Activated CD4-positive, alpha-beta T cell treated with anti-CD3 and anti-CD28 coated beads, Interleukin-2, amount 50 U/mL, for 1 hour (primary cell): Measurements from ENCODE around the gene KRT7.
"Not testable (repeated sequence)": the region's sequence is repeated elsewhere in the genome, so short reads cannot be mapped to it uniquely, and the experiment has no call there.

Experiments used
- DNase-seq: peaks from one replicate; pipeline ENCODE4 v3.0.0-alpha.2; 2020

The KRT7 gene

GRCh38 chr12:52280796-52281560 lies 47.9 kb downstream of the KRT7 start:
- DNase-seq = no peak

GRCh38 chr12:52284562-52285171 lies 51.6 kb downstream of the KRT7 start:
- DNase-seq = no peak

- DNase-seq = no peak
These were observed 52.2 kb downstream of the KRT7 start for GRCh38 chr12:52285172-52285745.

DNA sequence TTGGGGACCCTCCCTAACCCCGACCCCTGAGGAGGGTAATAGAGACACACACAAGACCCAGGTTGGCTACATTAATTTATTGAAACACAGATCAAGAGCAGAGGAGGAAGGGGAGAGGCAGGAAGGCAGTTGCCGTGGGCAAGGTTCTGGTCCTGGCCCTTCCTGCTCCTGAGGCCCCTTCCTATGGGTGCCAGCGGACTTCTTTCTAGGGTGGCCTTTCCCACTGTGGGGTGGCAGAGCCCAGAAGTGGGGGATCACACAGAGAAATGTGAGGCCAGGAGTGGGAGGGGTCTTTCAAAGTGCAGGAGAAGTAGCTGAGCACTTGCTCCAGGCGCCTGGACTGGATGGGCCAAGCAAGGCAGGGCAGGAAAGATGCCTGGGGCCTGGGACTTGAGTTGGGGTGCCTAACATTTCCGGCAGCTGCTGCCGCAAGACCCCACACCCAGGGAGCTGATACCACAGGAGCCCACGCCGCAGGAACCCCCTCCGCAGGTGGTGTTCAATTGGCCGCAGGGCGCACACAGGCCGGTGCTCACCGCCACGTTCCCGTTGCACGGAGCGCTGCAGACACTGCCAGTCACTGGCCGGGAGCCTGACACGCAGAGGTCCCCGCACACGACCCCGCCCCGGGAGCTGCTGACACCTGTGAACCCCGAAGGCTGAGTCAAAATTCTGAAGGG lies 52.9 kb downstream of the KRT7 start:
- DNase-seq = no peak

DNA sequence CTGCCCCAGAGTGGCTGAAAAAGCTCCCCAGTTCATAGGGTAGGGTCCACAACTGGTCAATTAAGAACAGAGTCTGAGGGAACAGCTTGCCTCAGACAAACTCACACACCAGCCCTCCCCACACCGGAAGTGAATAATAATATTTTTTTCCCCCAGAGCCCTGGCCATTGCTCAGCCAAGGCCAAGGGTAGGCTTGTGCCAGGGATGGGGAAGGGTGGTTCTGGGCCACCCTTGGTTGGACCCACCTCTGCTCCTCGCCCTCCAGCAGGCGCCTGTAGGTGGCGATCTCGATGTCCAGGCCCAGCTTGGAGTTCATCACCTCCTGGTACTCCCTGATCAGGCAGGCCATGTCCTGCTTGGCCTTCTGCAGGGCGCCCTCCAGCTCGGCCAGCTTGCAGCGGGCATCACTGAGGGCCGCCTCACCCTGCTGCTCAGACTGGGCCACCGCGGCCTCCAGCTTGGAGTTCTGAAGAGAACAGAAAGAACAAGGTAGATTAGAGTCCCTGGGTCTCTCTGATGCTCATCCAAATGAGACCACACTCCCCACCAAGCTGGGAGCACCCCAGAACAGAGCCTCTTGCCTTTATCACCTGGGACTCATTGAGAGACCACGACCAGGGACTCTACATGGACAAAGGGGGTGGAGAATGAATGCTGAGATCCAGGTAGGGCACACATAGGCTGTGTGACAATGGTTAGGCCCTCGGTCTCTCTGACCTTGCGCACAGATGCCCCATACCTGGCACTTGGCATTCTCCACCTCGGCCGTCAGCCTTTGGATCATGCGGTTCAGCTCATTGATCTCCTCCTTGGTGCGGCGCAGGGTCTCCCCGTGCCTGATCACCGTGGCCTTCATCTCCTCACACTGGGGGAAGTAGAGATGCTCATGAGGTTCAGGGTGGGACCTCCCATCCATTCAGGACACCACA lies 54.1 kb downstream of the KRT7 start:
- not testable (repeated sequence) for DNase-seq

- not testable (repeated sequence) for DNase-seq
These were observed 55.1 kb downstream of the KRT7 start for GRCh38 chr12:52287816-52288805.

DNA sequence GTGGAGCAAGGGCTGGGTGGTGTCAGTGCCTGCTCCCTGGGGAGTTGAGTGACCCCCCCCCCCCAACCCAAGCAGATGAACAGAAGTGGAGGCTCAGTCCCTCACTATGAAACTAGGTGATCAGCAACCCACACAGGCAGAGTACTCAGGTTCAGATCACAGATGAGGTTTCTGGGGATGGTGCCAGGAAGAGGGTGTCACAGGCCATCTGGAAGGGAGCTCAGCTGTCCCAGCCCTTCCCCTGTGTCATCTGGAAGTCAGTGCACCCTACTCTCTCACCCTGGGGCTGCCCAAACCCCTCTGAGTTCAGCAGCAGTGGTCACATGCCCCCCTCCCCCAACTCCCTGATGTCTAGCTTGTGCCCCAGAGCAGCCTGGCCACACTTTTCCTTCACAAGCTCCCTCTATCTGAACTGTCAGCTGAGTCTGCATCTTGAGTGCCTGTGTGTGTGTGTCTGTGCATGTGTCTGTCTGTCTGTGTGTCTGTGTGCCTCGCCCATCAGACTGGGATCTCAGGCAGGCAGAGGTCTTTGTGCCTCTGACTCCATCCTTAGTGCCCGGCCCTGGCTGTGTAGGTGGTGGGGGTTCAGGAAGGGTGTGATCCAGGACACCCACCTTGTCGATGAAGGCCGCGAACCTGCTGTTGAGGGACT lies 57.6 kb downstream of the KRT7 start:
- DNase-seq = not testable (repeated sequence)

DNA sequence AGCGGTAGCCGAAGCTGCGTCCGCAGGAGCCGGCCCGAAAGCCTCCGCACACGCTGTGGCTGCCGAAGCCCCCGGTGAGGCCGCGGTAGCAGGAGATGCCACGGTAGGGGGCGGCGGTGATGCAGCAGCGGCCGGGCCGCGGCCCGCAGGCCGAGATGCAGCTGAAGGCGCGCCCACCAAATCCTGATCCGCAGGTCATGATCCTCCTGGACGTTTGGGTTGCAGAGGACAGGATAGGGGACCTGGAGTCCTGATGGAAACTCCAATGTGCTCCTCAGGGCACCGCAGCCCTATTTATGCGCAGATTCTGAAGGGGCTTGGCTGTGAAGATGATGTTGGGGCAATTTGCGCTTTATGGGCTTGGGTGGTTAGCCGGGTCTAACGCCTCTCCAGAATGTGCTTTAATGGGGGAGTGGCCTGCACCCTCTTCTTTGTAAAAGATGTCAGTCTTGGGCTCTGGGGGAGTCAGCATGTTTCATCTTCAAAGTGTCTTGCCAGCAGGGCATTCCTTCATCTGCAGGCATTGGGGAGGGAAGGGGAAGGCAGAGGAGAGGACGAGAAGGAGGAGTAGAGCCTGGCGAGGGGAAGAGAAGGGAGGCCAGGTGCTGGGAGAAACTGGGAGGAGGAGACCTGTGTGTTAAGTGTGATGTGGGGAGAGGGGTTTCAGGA lies 58.4 kb downstream of the KRT7 start, which contains the start of gene KRT81:
TSS of gene KRT81 (minus strand) at position 268 of the 669 bp plus-strand sequence. CDS start at position 199, 69 bp downstream.
- no peak for DNase-seq

DNA sequence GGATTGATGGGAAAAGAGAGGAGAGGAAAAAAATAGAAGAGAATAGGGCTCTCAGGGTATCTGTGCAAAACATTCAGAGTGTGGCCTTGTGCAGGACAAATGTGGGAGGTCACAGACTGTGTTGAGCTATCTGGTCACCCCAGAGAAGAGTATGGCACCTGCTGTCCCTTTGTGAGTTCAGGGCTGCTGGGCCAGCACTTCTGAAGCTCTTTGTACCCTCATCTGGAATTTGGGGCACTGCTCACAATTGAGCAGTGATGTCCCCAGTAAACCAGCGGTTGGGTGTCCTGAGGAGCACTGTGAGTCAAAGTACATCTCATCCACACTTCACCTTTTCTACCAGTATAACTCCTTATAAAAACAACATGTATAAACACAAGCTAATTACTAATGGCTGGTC lies 60.9 kb downstream of the KRT7 start:
- DNase-seq = no peak

GRCh38 chr12:52294803-52295202 lies 61.8 kb downstream of the KRT7 start:
- DNase-seq = no peak

DNA sequence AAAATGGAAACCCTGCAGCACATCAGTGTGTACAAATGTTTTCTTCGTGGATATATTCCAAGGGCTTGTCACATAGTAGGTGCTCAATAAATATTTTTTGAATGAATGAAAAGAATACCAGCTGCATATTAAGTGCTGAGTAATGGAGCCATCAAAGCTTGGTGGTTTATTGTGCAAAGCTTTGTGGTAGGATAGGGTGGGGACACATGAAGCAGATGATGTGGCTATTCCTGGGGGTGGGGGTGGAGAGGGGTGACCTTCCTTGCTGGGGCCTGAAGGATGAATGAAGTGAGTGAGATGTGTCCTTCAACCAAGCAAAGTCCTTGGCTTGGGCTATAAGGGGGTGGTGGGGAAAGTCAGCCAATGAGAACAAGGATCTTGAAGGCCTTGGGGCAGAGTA lies 62.6 kb downstream of the KRT7 start:
- no peak for DNase-seq

GRCh38 chr12:52296572-52297215 lies 63.7 kb downstream of the KRT7 start:
- DNase-seq = no peak
